C4-2B (cell line): ENCODE data around the gene LRRC61.
A peak's percentile ranks its signal among the peaks of the same experiment; 100 is the strongest.

ENCODE experiments used
- H3K27ac ChIP-seq: fragments of 450-650 bp; 2 replicates; pipeline ENCODE4 v1.5.1; 2017
- ZFX ChIP-seq: fragments of 450-650 bp; IDR thresholded peaks from 2 replicates; pipeline ENCODE4 v1.6.1; 2017
- TF ChIP-seq, protein P1 (sequence below): fragments of 450-650 bp; conservative IDR thresholded peaks from 2 replicates; pipeline ENCODE4 v1.5.1; 2017; ENCODE audit warnings: mild to moderate bottlenecking

LRRC61 gene

GRCh38 chr7:150379441-150380379 is 56.6 kb downstream of the LRRC61 start:
- no peak for TF ChIP-seq ZFX
- TF ChIP-seq, protein P1, sequence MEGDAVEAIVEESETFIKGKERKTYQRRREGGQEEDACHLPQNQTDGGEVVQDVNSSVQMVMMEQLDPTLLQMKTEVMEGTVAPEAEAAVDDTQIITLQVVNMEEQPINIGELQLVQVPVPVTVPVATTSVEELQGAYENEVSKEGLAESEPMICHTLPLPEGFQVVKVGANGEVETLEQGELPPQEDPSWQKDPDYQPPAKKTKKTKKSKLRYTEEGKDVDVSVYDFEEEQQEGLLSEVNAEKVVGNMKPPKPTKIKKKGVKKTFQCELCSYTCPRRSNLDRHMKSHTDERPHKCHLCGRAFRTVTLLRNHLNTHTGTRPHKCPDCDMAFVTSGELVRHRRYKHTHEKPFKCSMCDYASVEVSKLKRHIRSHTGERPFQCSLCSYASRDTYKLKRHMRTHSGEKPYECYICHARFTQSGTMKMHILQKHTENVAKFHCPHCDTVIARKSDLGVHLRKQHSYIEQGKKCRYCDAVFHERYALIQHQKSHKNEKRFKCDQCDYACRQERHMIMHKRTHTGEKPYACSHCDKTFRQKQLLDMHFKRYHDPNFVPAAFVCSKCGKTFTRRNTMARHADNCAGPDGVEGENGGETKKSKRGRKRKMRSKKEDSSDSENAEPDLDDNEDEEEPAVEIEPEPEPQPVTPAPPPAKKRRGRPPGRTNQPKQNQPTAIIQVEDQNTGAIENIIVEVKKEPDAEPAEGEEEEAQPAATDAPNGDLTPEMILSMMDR: no peak
- H3K27ac ChIP-seq: peak overlapping the region; percentile 97

DNA sequence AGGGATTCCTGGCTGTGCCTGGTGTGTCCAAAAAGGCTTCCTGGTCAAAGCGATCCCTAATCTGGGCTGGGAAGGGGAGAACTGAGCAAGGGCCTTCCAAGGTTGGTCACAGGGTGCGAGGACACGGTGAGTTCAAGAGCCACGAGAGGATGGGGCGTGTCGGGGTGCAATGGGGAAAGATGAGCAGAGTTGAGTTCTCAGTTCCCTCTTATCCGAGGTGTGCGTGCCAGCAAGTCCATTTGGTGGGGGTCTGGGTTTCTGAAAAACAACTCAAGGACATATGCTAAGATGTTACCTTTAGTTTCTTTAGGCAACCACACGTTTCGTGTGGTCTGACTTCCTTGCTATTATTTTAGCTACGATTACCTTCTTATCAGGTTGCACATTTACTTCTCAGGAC is 57.3 kb downstream of the LRRC61 start:
- TF ChIP-seq ZFX: no peak
- TF ChIP-seq, protein P1: no peak
- peak overlapping the region; percentile 97 for H3K27ac ChIP-seq

- TF ChIP-seq, protein P1: no peak
- TF ChIP-seq ZFX: no peak
- H3K27ac ChIP-seq: no peak overlapping the region; the same call in 1 of the 2 replicates
These were observed 57.9 kb downstream of the LRRC61 start for GRCh38 chr7:150381096-150381495.

DNA sequence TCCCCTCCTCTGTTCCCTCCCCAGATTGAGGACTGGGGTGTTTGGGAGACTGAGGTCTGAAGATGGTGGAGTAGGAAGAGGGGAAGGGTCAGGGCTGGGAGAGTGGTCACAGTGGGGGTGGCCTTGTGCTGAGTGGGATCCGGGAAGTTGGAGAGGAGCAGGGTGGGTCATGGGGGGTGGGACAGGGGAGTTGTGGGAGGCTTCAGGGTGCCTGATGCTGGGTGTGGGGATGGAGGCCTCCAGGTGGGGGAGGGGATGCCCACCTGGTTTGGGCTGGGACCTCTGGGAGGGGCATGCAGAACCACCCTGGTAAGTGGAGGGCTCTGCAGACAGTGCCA is 58.6 kb downstream of the LRRC61 start:
- H3K27ac ChIP-seq: peak overlapping the region; percentile 81
- no peak for TF ChIP-seq ZFX
- TF ChIP-seq, protein P1: no peak

DNA sequence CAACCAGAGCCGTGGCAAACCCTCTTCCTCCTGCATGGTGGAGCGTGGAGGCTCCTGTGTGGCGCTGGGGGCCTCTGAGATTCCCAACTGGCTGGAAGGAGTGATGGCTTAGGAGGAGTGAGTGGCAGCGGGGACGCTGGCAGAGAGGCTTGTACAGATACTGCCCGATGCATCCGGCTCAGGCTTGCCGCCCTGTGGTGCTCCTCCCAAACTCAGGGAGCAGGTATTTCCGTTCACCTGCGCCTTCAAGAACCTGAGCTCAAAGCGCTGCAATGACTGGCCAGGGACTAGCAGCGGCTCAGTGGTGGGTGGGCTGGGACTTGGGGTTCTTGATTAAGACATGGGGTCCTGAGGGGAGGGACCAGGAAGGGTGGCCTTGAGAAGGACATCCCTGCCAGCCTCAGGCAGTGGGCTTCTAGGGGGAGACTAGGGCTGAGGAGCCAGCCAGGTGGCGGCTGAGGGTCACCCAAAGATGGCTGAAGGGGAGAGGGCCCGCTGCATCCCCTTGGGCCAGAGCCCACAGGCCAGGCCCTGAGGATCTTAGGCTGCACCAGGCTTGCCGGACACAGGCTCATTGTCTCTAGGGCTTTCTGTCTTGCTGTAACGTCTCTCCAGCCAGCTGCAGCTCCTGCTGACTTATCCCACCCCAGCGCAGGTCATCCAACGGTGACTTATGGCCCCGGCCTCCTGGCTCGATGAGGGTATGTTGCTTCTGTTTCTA is 59.1 kb downstream of the LRRC61 start:
- peak overlapping the region; percentile 81 for H3K27ac ChIP-seq
- TF ChIP-seq, protein P1: no peak
- TF ChIP-seq ZFX: no peak

DNA sequence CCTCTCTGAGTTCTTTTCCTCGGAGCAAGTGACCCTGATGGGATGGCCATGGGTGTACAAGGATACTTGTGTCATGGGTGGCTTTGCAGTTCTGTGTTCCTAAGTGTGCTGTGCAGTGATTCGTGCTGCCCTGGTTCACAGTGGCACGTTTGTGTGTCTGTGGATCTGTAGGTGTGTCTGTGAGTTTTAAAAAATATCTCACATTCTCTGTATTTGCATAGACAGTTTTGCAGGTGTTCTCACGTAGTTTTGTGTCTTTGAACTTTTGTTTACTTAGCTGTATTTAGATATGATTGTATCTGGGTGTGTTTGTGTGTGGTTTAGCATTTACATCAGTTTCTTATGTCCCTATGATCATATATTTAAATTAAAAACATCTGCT is 59.7 kb downstream of the LRRC61 start:
- peak overlapping the region; percentile 81 for H3K27ac ChIP-seq
- TF ChIP-seq, protein P1: no peak
- TF ChIP-seq ZFX: no peak
